Stimulated activated CD8-positive, alpha-beta memory T cell treated with anti-CD3 and anti-CD28 coated beads, Interleukin-2, amount 100 ng/mL, for 1 hour (primary cell): ENCODE measurements around the gene PKLR.
"Not testable (repeated sequence)": the region's sequence is repeated elsewhere in the genome, so short reads cannot be mapped to it uniquely, and the experiment has no call there.

Experiments
- DNase-seq, 2 donors: peaks; one replicate each; pipeline ENCODE4 v3.0.0-alpha.2; 2020; ENCODE audit warnings: low read depth in 2 of 2

PKLR gene

DNA sequence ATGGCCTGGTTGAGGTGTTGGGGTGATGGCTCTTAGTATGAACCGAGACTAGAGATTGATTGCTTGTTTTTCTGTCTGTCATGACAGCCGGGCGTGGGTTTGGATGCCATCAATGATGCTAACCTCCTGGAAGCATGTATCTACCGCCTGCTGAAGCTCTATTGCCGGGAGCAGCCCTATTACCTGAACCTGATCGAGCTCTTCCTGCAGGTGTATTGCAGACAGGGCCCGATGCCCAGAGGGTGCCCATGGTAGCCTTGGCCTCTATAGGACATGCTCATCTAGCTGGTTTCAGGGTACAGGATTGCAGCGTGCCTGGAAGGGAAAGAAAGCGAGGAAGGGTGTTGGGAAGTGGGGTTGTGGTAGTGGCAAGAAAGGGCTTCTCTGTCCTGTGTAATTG, 16.8 kb upstream of the PKLR start:
- no peak for DNase-seq

- DNase-seq = no peak
Observed at GRCh38 chr1:155316922-155317321, 15.7 kb upstream of the PKLR start.

DNA sequence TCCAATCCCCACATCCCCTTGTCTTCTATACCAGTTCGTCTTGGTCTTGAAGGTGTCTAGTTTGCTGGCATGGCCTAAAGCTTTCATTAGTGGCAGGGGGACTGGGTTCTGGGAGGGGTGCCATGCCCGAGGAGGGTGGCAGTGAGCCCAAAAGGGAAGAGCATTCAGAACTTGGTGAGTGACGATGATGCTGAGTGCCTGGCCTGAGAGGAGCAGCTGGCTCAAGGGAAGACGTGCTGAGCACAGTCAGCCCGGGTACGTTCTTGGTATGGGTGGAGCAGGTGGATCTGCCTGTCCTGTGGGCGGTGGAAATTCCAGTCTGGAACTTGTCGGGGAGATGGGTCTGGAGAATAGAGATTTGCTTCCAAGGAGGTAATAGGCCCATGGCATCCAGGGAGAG, 12.0 kb upstream of the PKLR start:
- DNase-seq = no peak

- no peak for DNase-seq
Observed at GRCh38 chr1:155309423-155310021, 8.3 kb upstream of the PKLR start.

GRCh38 chr1:155308493-155309422, 7.5 kb upstream of the PKLR start, which contains the start of gene FDPS:
FDPS (plus strand) TSS chr1:155308866; CDS start chr1:155309790, 924 bp downstream.
- peak; percentile 94 for DNase-seq

DNA sequence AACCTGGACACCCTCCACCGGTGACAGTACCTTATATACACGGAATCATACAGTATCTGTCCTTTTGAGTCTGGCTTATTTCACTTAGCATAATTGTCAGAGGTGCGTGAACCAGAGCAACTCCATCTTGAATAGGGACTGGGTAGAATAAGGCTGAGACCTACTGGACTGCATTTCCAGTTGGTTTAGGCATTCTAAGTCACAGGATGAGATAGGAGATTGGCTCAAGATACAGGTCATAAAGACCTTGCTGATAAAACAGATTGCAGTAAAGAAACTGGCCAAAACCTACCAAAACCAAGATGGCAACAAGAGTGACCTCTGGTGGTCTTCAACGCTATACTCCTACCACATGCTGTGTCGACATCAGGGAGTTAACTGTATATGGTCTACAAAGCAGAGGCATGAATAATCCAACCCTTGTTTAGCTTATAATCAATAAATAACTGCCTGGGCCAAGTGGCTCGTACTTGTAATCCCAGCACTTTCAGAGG, 6.1 kb upstream of the PKLR start:
- DNase-seq = no peak

- DNase-seq = no peak
Observed at GRCh38 chr1:155305881-155306391, 4.7 kb upstream of the PKLR start.

- DNase-seq = no peak
Observed at GRCh38 chr1:155304558-155305063, 3.4 kb upstream of the PKLR start.

- no peak for DNase-seq
Observed at GRCh38 chr1:155300553-155301329, 497 bp downstream of the PKLR start.

DNA sequence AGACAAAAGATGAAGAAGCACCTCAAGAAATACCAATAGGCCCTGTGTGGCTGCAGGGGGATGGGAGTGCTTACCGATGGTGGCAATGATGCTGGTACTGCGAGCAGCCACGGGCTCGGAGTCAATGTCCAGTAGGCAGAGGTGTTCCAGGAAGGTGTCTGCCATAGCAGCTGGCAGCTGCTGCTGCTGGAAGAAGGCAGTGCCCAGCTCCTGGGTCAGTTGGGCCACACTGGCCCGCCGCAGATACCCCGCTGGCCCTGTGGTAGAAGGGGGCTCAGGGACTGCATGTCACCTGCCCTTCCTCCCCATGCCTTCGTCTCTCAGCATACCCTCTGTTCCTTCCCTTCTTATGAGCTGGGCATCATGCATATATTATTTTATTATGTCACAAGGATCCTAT, 1.2 kb downstream of the PKLR start:
- DNase-seq = no peak

DNA sequence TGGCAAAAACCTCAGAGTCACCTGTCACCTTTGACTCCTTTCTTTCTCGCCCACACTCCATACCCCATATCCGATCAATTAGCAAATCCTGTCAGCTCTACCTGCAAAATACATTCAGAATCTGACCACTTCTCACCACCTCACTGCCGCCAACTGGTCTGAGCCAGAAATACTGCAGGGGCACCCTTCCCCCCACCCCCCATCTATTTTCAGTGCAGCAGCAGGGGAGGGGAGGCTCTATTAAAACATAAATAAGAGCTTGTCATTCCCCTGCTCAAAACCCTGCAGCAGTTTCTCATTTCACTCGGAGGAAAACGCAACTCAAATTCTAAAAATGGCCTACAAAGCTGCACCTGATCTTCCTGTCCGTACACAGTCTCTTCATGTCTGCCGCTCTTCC, 3.9 kb downstream of the PKLR start:
- DNase-seq = no peak

GRCh38 chr1:155296661-155297060, 4.6 kb downstream of the PKLR start:
- no peak for DNase-seq

GRCh38 chr1:155295942-155296267, 5.3 kb downstream of the PKLR start:
- DNase-seq = no peak

DNA sequence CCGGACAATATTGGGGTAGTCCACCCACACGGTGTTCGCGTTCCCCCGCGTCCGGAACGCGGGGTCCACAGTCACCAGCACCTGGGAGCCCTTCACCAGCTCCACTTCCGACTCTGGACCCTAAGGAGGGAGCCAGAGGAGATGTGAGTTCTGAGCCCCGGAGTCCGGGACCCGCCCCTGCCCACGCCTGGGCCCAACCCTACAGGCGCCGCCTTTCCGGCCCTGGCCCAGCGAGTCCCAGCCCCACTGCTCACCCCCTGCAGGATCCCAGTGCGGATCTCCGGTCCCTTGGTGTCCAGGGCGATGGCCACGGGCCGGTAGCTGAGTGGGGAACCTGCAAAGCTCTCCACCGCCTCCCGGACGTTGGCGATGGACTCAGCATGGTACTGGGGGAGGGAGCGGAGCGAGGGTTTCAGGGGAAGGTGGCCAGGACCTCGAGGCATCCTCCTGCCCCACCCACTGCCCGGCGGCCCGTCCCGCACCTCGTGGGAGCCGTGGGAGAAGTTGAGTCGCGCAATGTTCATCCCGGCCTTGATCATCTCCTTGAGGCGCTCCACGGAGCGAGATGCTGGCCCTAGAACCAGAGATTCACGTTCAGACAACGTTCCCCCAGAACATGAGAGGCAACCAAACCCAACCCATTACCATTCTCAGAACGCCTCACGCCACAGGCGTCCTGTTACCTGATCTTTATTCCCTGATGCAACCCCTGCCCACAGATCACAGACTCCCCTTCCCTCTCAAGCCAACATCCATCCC, 5.9 kb downstream of the PKLR start:
- DNase-seq = no peak

- no peak for DNase-seq
Observed at GRCh38 chr1:155294520-155295182, 6.6 kb downstream of the PKLR start.

GRCh38 chr1:155293086-155293749, 8.0 kb downstream of the PKLR start:
- DNase-seq = no peak

GRCh38 chr1:155291006-155291405, 10.2 kb downstream of the PKLR start:
- DNase-seq = not testable (repeated sequence)

DNA sequence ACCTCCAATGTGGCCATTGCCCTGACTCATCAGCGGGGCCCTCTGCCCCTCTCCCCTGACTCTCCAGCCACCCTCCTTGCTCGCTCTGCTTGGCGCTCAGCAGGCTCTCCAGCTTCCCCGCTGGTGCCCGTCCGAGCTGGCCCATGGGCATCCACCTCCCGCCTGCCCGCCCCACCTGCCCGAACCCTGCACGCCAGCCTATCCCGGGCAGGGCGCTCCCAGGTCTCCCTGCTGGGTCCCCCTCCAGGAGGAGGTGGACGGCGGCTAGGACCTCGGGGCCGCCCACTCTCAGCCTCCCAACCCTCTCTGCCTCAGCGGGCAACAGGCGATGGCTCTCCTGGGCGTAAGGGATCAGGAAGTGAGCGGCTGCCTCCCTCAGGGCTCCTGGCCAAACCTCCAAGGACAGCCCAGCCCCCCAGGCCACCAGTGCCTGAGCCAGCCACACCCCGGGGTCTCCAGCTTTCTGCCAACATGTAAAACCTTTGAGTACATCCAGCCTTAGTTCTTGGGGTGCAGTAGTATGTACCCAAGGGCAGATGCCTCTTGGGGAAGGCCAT, 13.2 kb downstream of the PKLR start:
- DNase-seq = no peak

DNA sequence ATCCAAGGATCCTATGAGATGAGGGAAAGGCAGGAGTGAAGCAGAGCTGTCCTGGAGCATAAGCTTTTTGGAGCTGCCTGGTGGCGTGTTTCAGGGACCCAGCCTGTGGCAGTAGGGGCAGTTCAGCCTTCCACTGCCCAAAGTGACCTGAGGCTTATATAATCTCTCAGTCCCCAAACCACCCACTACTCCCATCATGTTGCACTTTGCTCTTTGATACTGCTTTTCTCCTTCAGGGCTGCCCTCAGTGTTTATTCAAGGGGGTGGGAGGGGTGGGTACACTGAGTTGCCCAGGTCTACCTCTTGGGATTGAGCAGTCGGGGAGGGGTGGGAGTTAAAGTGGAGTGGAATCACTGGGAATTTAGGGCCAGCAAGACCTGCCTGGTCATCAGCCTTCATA, 14.7 kb downstream of the PKLR start:
- DNase-seq = no peak

DNA sequence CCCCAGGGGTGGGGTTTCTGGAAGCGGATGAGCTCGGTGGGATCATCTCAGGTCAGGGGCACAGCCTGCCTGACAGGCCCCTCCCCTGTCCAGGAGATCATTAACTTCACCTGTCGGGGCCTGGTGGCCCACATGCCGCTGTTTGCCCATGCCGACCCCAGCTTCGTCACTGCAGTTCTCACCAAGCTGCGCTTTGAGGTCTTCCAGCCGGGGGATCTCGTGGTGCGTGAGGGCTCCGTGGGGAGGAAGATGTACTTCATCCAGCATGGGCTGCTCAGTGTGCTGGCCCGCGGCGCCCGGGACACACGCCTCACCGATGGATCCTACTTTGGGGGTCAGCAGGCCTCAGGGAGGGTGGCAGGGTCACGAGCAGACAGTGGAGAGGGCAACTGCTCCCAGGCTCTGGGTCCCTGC, 15.6 kb downstream of the PKLR start:
- DNase-seq = no peak
